Panc1 (cell line): Measurements from ENCODE around the gene ARMCX2. TPM values are rescaled to one million over a fixed set of nuclear protein-coding genes. Genes with fewer than 3 reads are reported as not detected.
"Not testable (repeated sequence)": the region's sequence is repeated elsewhere in the genome, so short reads cannot be mapped to it uniquely, and the experiment has no call there.

ENCODE experiments used
- ATAC-seq: fragments of 200-7000 bp; cut with Tn5 transposase; 2 replicates; pipeline ENCODE4 v1.9.1; 2020; ENCODE audit warnings: mild to moderate bottlenecking, moderate library complexity
- BruUV-seq: library from RNA; stranded (reverse); fragments of 400-500 nt; replicated peaks from 2 replicates; lab custom pipeline; 2021; lab: Mats Ljungman, UMichigan
- CTCF ChIA-PET: fragments of 300-600 bp; sonication (Branson Sonifier 250); formaldehyde crosslinking; loops from one replicate; lab custom pipeline; 2022; ENCODE audit warnings: antibody characterized with exemption; lab: Charles Lee
- POLR2A ChIA-PET: fragments of 300-600 bp; sonication (Branson Sonifier 250); formaldehyde crosslinking; loops from one replicate; lab custom pipeline; 2022; ENCODE audit warnings: antibody characterized with exemption; lab: Charles Lee
- DNase-seq: peaks from one replicate; pipeline ENCODE4 v3.0.0-alpha.2; 2010; ENCODE audit warnings: low read depth, low spot score
- H3K27ac ChIP-seq: 2 replicates; pipeline ENCODE4 v1.5.1; 2011; ENCODE audit warnings: mild to moderate bottlenecking, low read length, inconsistent platforms
- H3K27me3 ChIP-seq: fragments of 200-500 bp; sonication (Bioruptor generic); 2 replicates; pipeline ENCODE4 v1.6.0; 2014; ENCODE audit warnings: low read length, inconsistent platforms; ENCODE audit not compliant: control insufficient read depth, insufficient read depth
- H3K36me3 ChIP-seq: fragments of 200-500 bp; sonication (Bioruptor generic); 2 replicates; pipeline ENCODE4 v1.5.1; 2014; ENCODE audit warnings: inconsistent platforms, mild to moderate bottlenecking, low read length, moderate library complexity; ENCODE audit not compliant: control insufficient read depth, insufficient read depth
- H3K4me1 ChIP-seq: 2 replicates; pipeline ENCODE4 v1.5.1; 2011; ENCODE audit warnings: inconsistent platforms, mild to moderate bottlenecking, low read length, moderate library complexity; ENCODE audit not compliant: control insufficient read depth, insufficient read depth
- H3K4me3 ChIP-seq, 2 experiments: 2 replicates each; pipeline ENCODE4 v1.5.1; 2011 to 2012; ENCODE audit warnings: low read depth in 2 of 2, low read length in 2 of 2, mild to moderate bottlenecking in 2 of 2, inconsistent platforms in 1 of 2, moderate library complexity in 1 of 2
- H3K9me3 ChIP-seq: fragments of 200-500 bp; sonication (Bioruptor generic); 2 replicates; pipeline ENCODE4 v1.5.1; 2014; ENCODE audit warnings: low read depth, mild to moderate bottlenecking, inconsistent platforms, low read length, moderate library complexity; ENCODE audit not compliant: control insufficient read depth, insufficient read depth
- POLR2AphosphoS5 ChIP-seq: IDR thresholded peaks from 2 replicates; pipeline ENCODE4 v1.6.1; 2012; ENCODE audit warnings: mild to moderate bottlenecking, low read depth, low read length, moderate library complexity
- SIN3A ChIP-seq: IDR thresholded peaks from 2 replicates; pipeline ENCODE4 v1.6.1; 2012; ENCODE audit warnings: low read depth, mild to moderate bottlenecking, low read length, moderate library complexity, borderline replicate concordance; ENCODE audit not compliant: insufficient read depth
- TCF7L2 ChIP-seq: IDR thresholded peaks from 2 replicates; pipeline ENCODE4 v1.6.1; 2011; ENCODE audit warnings: mild to moderate bottlenecking, low read depth, low read length, inconsistent platforms
- in situ Hi-C: cut with HindIII; loops from 2 replicates; pipeline ENCODE4 v1.10.0; 2016; ENCODE audit warnings: low sequenced_read_pairs, low pct_unique_long_range_greater_than_20kb
- intact Hi-C: fragments of 100-400 bp; cut with micrococcal nuclease; formaldehyde crosslinking; loops from one replicate; pipeline ENCODE4 v1.10.0; 2022; ENCODE audit not compliant: unreplicated experiment
- total RNA-seq: library from RNA; stranded (reverse); gene quantifications from one replicate; pipeline ENCODE4 v1.2.1, GENCODE V29; 2021; ENCODE audit not compliant: unreplicated experiment
- TF ChIP-seq, protein P1 (sequence below): fragments of 450-650 bp; IDR thresholded peaks from 2 replicates; pipeline ENCODE4 v1.5.1; 2017; ENCODE audit warnings: mild to moderate bottlenecking
- TF ChIP-seq, protein P2 (sequence below), 2 experiments: IDR thresholded peaks; 2 replicates each; pipeline ENCODE4 v1.6.1; 2011 to 2012; ENCODE audit warnings: low read depth in 2 of 2, control low read depth in 1 of 2, low read length in 1 of 2, mild to moderate bottlenecking in 1 of 2, moderate library complexity in 1 of 2; ENCODE audit not compliant: insufficient read depth in 1 of 2

ARMCX2 gene
- total RNA-seq, 1 experiment from 2014 or later, result 1.0 TPM

DNA sequence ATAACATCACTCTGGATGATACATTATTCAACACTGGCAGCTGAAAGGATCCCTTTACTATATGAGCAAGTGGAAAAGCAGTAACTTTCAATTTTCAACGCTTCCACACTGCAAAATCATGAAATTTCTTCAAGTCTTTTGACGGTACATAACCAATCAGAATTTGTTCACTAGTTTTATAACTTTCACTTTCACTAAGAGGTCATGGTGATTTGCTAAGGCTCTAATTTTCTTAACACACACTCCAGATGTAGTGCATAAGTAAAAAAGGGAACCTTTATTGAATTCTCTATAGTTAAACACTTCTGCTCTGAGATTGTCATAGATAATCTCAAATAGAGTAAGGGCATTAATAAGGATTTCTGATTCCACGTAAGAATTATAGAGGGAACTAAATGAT, 4.1 kb downstream of the ARMCX2 start:
- no TSS peak for BruUV-seq
- no peaks in the 10 kb centered on the region for H3K9me3 ChIP-seq
- no peak overlapping the region for H3K27ac ChIP-seq
- in situ Hi-C loops, result no loop called here
- no peaks in the 10 kb centered on the region for H3K4me1 ChIP-seq
- ChIA-PET CTCF (no interaction called here), POLR2A (no interaction called here)
- no peaks in the 10 kb centered on the region for H3K36me3 ChIP-seq
- TF ChIP-seq POLR2AphosphoS5 (no peak), SIN3A (no peak), TCF7L2 (no peak)
- TF ChIP-seq, protein P1, sequence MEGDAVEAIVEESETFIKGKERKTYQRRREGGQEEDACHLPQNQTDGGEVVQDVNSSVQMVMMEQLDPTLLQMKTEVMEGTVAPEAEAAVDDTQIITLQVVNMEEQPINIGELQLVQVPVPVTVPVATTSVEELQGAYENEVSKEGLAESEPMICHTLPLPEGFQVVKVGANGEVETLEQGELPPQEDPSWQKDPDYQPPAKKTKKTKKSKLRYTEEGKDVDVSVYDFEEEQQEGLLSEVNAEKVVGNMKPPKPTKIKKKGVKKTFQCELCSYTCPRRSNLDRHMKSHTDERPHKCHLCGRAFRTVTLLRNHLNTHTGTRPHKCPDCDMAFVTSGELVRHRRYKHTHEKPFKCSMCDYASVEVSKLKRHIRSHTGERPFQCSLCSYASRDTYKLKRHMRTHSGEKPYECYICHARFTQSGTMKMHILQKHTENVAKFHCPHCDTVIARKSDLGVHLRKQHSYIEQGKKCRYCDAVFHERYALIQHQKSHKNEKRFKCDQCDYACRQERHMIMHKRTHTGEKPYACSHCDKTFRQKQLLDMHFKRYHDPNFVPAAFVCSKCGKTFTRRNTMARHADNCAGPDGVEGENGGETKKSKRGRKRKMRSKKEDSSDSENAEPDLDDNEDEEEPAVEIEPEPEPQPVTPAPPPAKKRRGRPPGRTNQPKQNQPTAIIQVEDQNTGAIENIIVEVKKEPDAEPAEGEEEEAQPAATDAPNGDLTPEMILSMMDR, result no peak
- TF ChIP-seq, protein P2, sequence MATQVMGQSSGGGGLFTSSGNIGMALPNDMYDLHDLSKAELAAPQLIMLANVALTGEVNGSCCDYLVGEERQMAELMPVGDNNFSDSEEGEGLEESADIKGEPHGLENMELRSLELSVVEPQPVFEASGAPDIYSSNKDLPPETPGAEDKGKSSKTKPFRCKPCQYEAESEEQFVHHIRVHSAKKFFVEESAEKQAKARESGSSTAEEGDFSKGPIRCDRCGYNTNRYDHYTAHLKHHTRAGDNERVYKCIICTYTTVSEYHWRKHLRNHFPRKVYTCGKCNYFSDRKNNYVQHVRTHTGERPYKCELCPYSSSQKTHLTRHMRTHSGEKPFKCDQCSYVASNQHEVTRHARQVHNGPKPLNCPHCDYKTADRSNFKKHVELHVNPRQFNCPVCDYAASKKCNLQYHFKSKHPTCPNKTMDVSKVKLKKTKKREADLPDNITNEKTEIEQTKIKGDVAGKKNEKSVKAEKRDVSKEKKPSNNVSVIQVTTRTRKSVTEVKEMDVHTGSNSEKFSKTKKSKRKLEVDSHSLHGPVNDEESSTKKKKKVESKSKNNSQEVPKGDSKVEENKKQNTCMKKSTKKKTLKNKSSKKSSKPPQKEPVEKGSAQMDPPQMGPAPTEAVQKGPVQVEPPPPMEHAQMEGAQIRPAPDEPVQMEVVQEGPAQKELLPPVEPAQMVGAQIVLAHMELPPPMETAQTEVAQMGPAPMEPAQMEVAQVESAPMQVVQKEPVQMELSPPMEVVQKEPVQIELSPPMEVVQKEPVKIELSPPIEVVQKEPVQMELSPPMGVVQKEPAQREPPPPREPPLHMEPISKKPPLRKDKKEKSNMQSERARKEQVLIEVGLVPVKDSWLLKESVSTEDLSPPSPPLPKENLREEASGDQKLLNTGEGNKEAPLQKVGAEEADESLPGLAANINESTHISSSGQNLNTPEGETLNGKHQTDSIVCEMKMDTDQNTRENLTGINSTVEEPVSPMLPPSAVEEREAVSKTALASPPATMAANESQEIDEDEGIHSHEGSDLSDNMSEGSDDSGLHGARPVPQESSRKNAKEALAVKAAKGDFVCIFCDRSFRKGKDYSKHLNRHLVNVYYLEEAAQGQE (IDR thresholded peaks at IDR 0.05; ENCODE audit: insufficient read depth in 1 of 2, low read depth in 2 of 2, low read length in 1 of 2), result no peak
- DNase-seq (no peak), ATAC-seq (no peak)
- no peak overlapping the region for H3K4me3 ChIP-seq
- intact Hi-C loops, result no loop called here
- H3K27me3 ChIP-seq, result 0 out of 2 replicates have a peak, but pooled peaks cover 5% of the 10 kb centered on the region

DNA sequence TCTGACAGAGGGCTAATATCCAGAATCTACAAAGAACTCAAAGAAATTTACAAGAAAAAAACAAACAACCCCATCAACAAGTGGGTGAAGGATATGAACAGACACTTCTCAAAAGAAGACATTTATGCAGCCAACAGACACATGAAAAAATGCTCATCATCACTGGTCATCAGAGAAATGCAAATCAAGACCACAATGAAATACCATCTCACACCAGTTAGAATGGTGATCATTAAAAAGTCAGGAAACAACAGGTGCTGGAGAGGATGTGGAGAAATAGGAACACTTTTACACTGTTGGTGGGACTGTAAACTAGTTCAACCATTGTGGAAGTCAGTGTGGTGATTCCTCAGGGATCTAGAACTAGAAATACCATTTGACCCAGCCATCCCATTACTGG, 11.9 kb downstream of the ARMCX2 start:
- not testable (repeated sequence) for ATAC-seq, BruUV-seq, H3K27me3 ChIP-seq

DNA sequence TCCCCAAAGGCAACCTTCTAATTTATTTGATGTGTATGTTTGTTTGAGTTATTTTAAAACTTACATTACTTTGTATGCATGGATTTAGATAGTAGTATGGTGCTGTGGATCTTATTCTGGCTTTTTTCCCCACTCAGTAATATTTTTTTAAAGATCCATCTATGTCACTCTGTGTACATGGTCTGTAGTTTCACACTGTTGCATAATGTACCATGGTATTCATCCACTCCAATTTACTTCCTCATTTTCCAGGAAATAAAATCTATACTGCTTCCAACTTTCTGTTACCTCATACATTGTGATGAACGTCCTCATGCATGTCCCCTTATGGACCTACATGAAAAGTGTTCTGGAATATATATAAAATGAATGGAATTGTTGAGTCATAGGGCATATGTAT, 17.6 kb downstream of the ARMCX2 start:
- TF ChIP-seq, protein P2 (IDR thresholded peaks at IDR 0.05; ENCODE audit: insufficient read depth in 1 of 2, low read depth in 2 of 2, low read length in 1 of 2), result no peak
- TF ChIP-seq TCF7L2 (no peak), POLR2AphosphoS5 (no peak), SIN3A (no peak)
- TF ChIP-seq, protein P1, result no peak
- Histone ChIP-seq H3K27ac (no peak overlapping the region), H3K27me3 (no peaks in the 10 kb centered on the region)

More for the DNA sequence above, 11.9 kb downstream of the ARMCX2 start:
- in situ Hi-C loops, CTCF ChIA-PET, H3K9me3 ChIP-seq, intact Hi-C loops, DNase-seq, H3K4me1 ChIP-seq, H3K27ac ChIP-seq, POLR2A ChIA-PET, H3K36me3 ChIP-seq, H3K4me3 ChIP-seq: not testable (repeated sequence)

More for the DNA sequence above, 17.6 kb downstream of the ARMCX2 start:
- BruUV-seq, result no TSS peak
- H3K9me3 ChIP-seq, result no peaks in the 10 kb centered on the region
- H3K4me3 ChIP-seq, result no peak overlapping the region
- in situ Hi-C loops (no loop called here), intact Hi-C loops (no loop called here)
- ATAC-seq (no peak), DNase-seq (no peak)
- ChIA-PET POLR2A (no interaction called here), CTCF (no interaction called here)
- no peaks in the 10 kb centered on the region for H3K36me3 ChIP-seq
- no peaks in the 10 kb centered on the region for H3K4me1 ChIP-seq
